Transverse colon (tissue), 4 donors: ENCODE measurements around the gene LRRC26. TPM values are rescaled to one million over a fixed set of nuclear protein-coding genes. Genes with fewer than 3 reads are reported as not detected.

Experiments
- DNase-seq: peaks from one replicate; pipeline ENCODE4 v3.0.0-alpha.2; 2019
- H3K27ac ChIP-seq, 4 donors: fragments of 200-600 bp; sonication (generic); 2 replicates each; pipeline ENCODE4 v1.5.1; 2016 to 2018; ENCODE audit warnings: inconsistent platforms in 4 of 4
- H3K27me3 ChIP-seq: fragments of 200-600 bp; sonication (generic); 2 replicates; pipeline ENCODE4 v1.5.1; 2017; ENCODE audit warnings: inconsistent platforms
- H3K36me3 ChIP-seq, 4 donors: fragments of 200-600 bp; sonication (generic); 2 replicates each; pipeline ENCODE4 v1.5.1; 2017 to 2019; ENCODE audit warnings: inconsistent platforms in 4 of 4
- H3K4me1 ChIP-seq, 4 donors: fragments of 200-600 bp; sonication (generic); 2 replicates each; pipeline ENCODE4 v1.5.1; 2017 to 2020; ENCODE audit warnings: inconsistent platforms in 4 of 4
- H3K4me3 ChIP-seq, 4 donors: fragments of 200-600 bp; sonication (generic); 1 replicate in 1 of 4; 2 replicates in 3 of 4; pipeline versions ENCODE4 v1.5.1 to v1.6.1; 2017 to 2019; ENCODE audit warnings: inconsistent platforms in 4 of 4
- H3K9me3 ChIP-seq, 2 donors: fragments of 200-600 bp; sonication (generic); 2 replicates each; pipeline ENCODE4 v1.5.1; 2017 to 2019; ENCODE audit warnings: inconsistent platforms in 2 of 2
- EP300 ChIP-seq: sonication (generic); formaldehyde crosslinking; IDR thresholded peaks from one replicate; pipeline ENCODE4 v1.6.1; 2017; ENCODE audit warnings: antibody characterized with exemption, low read depth
- POLR2A ChIP-seq: fragments of 450-650 bp; IDR thresholded peaks from one replicate; pipeline ENCODE4 v1.6.1; 2016; ENCODE audit warnings: antibody characterized with exemption, mild to moderate bottlenecking, moderate library complexity
- POLR2AphosphoS5 ChIP-seq, 3 donors: sonication (generic); formaldehyde crosslinking; IDR thresholded peaks; one replicate each; pipeline ENCODE4 v1.6.1; 2016; ENCODE audit warnings: antibody characterized with exemption in 3 of 3
- WGBS, 2 donors: methylation state at CpG; one replicate each; pipeline ENCODE4 v1.1.5; 2018; ENCODE audit warnings: low coverage in 1 of 2; 5-methylcytosine and 5-hydroxymethylcytosine counted together
- in situ Hi-C, 4 donors: fragments of 200-750 bp; cut with MboI; loops; one replicate each; pipeline versions ENCODE4 v1.15.0 to v1.15.1; 2017; ENCODE audit warnings: low sequenced_read_pairs in 3 of 4, low pct_ligation_motif_present in 1 of 4, low pct_unique_long_range_greater_than_20kb in 1 of 4
- intact Hi-C: fragments of 100-400 bp; cut with DNase I; formaldehyde crosslinking; loops from one replicate; pipeline ENCODE4 v1.15.1; 2023; ENCODE audit warnings: low total_unique reads
- total RNA-seq, 4 donors: library from RNA; depleted of rRNA; stranded (reverse); fragments of >200 nt; gene quantifications; one replicate each; pipeline ENCODE4 v1.1.0, GENCODE V29; 2016
- TF ChIP-seq, protein P1 (sequence below), 5 experiments: fragments of 200-600 bp in 3 of 5; fragments of 450-650 bp in 2 of 5; sonication (generic) in 3 of 5; IDR thresholded peaks; 1 replicate in 2 of 5; 2 replicates in 3 of 5; pipeline ENCODE4 v1.5.1; 2016 to 2017; ENCODE audit warnings: antibody characterized with exemption in 5 of 5, inconsistent platforms in 3 of 5, mild to moderate bottlenecking in 2 of 5, moderate library complexity in 1 of 5

LRRC26 gene
- total RNA-seq, 4 donors from 2014 or later = 31.8 to 437 (median 64.8) TPM

- peaks cover 61% of the 10 kb centered on the region for H3K27me3 ChIP-seq
- TF ChIP-seq POLR2A (no peak), POLR2AphosphoS5 (IDR thresholded peaks at IDR 0.05) (no peak), EP300 (no peak)
- TF ChIP-seq, protein P1, sequence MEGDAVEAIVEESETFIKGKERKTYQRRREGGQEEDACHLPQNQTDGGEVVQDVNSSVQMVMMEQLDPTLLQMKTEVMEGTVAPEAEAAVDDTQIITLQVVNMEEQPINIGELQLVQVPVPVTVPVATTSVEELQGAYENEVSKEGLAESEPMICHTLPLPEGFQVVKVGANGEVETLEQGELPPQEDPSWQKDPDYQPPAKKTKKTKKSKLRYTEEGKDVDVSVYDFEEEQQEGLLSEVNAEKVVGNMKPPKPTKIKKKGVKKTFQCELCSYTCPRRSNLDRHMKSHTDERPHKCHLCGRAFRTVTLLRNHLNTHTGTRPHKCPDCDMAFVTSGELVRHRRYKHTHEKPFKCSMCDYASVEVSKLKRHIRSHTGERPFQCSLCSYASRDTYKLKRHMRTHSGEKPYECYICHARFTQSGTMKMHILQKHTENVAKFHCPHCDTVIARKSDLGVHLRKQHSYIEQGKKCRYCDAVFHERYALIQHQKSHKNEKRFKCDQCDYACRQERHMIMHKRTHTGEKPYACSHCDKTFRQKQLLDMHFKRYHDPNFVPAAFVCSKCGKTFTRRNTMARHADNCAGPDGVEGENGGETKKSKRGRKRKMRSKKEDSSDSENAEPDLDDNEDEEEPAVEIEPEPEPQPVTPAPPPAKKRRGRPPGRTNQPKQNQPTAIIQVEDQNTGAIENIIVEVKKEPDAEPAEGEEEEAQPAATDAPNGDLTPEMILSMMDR (IDR thresholded peaks at IDR 0.05) = no peak
- 57 to 94% methylated on average over 3 to 48 of the region's 49 CpGs for WGBS, 2 donors
- H3K4me1 ChIP-seq = no peaks in the 10 kb centered on the region
- no peak overlapping the region for H3K4me3 ChIP-seq
- no peak for DNase-seq
- H3K36me3 ChIP-seq = no peaks in the 10 kb centered on the region
- no peak overlapping the region for H3K27ac ChIP-seq
- intact Hi-C loops = loop anchor here (1.0 kb wide), 1 partner anchor 8 kb away; no protein-coding TSS in a partner anchor
- no peaks in the 10 kb centered on the region for H3K9me3 ChIP-seq
- in situ Hi-C loops = no loop called here
Measured at GRCh38 chr9:137145731-137146526, 23.9 kb downstream of the LRRC26 start.

DNA sequence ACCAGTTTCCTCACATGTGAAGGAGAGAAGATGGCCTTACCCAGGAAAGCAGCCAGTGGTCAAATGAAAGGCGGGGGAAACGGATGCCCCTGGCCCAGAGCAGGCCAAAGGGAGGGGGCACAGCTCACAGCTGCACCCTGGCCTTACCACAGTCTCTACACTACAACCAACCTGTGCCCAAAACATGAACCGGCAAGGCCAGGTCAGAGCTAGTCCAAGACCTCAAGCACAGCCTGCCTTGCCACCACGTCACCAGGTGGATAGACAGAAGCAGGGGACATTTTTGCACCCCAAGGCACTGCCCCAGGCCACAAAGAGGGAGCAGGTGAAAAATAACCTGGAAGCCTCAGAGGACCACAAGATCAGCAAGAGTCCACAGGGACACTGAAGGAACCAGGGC lies 26.4 kb downstream of the LRRC26 start:
- H3K9me3 ChIP-seq = no peaks in the 10 kb centered on the region
- intact Hi-C loops = no loop called here
- H3K36me3 ChIP-seq = no peaks in the 10 kb centered on the region
- TF ChIP-seq POLR2A (no peak), EP300 (no peak), POLR2AphosphoS5 (IDR thresholded peaks at IDR 0.05) (no peak)
- TF ChIP-seq, protein P1 (IDR thresholded peaks at IDR 0.05) = no peak
- no peak for DNase-seq
- WGBS, 2 donors = 57% methylated on average over 4 of the region's 4 CpGs; no CpG with 5 or more reads in 1 of the 2 donors
- peaks cover 82% of the 10 kb centered on the region for H3K27me3 ChIP-seq
- H3K4me1 ChIP-seq = peaks cover 0 to 4% (median 0%) of the 10 kb centered on the region in 4 donors
- in situ Hi-C loops = no loop called here
- H3K27ac ChIP-seq = no peak overlapping the region
- H3K4me3 ChIP-seq = no peak overlapping the region

- no peak for TF ChIP-seq POLR2AphosphoS5 (IDR thresholded peaks at IDR 0.05)
- TF ChIP-seq POLR2A = no peak
- TF ChIP-seq, protein P1 (IDR thresholded peaks at IDR 0.05) = no peak
- TF ChIP-seq EP300 = no peak
- Histone ChIP-seq H3K4me3 (no peak overlapping the region), H3K9me3 (no peaks in the 10 kb centered on the region), H3K27ac (no peak overlapping the region), H3K27me3 (peaks cover 84% of the 10 kb centered on the region), H3K36me3 (no peaks in the 10 kb centered on the region), H3K4me1 (peaks cover 0 to 4% (median 0%) of the 10 kb centered on the region in 4 donors)
- DNase-seq = no peak
- 70 to 83% methylated on average over 1 to 24 of the region's 24 CpGs for WGBS, 2 donors
- intact Hi-C loops = no loop called here
- in situ Hi-C loops = no loop called here
Measured at GRCh38 chr9:137141976-137142936, 27.6 kb downstream of the LRRC26 start.
